Stimulated activated CD8-positive, alpha-beta memory T cell treated with anti-CD3 and anti-CD28 coated beads, Interleukin-4, amount 100 ng/mL, for 24 hours (primary cell): ENCODE results near the gene GNAO1.
A peak's percentile ranks its signal among the peaks of the same experiment; 100 is the strongest.

Experiments
- DNase-seq: peaks from one replicate; pipeline ENCODE4 v3.0.0-alpha.2; 2020; ENCODE audit warnings: low read depth

GNAO1 gene

GRCh38 chr16:56349711-56350161 is 158.4 kb downstream of the GNAO1 start:
- no peak for DNase-seq

GRCh38 chr16:56350491-56351405 is 159.5 kb downstream of the GNAO1 start:
- no peak for DNase-seq

GRCh38 chr16:56351481-56351880 is 160.2 kb downstream of the GNAO1 start:
- DNase-seq, result no peak

- no peak for DNase-seq
Measured at GRCh38 chr16:56352351-56353053, 161.2 kb downstream of the GNAO1 start.

DNA sequence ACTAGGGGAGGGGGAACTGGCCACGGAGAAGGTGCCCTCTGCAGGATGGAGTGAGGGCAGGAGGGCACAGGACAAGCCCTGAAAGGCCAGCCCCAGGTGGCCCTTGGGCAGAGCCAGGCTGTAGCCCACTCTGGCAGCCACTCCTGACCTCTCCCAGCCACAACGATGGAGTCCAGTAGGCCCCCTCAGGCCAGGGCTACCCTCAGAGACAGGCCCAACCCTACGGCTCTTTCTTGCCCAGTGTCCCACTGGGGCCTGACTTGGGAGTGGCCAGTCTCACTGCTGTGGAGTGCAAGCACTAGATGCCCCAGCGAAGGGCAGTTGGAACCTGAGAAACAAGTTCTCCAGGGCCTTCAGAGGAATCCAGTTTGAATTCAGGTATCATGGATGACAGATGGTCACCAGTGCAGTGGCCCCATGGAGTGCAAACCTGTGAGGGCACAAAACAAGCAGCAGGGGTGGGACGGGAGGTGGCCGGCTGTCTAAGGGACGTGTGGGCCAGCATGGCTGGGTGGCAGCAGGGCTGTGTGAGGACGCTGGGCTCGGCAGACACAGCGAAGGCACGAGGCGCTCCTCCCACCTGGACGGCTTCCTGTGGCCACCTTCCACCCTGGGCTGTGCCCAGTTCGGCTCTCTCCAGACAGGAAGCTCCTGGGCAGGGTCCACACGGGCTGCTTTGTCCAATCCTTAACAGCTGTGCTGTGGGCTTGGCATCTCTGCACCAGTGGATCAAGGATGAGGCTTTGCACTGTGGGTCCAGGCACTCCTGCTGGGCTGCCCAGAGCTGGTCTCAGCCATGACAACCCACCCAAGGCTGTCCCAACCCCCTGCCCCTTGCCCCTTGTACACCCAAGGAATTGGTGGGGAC is 162.0 kb downstream of the GNAO1 start:
- DNase-seq, result no peak

- DNase-seq, result no peak
Measured at GRCh38 chr16:56354016-56354415, 162.7 kb downstream of the GNAO1 start.

- DNase-seq, result no peak
Measured at GRCh38 chr16:56354746-56355145, 163.5 kb downstream of the GNAO1 start.

GRCh38 chr16:56355221-56355620 is 163.9 kb downstream of the GNAO1 start:
- DNase-seq, result no peak

- no peak for DNase-seq
Measured at GRCh38 chr16:56355786-56356275, 164.5 kb downstream of the GNAO1 start.

DNA sequence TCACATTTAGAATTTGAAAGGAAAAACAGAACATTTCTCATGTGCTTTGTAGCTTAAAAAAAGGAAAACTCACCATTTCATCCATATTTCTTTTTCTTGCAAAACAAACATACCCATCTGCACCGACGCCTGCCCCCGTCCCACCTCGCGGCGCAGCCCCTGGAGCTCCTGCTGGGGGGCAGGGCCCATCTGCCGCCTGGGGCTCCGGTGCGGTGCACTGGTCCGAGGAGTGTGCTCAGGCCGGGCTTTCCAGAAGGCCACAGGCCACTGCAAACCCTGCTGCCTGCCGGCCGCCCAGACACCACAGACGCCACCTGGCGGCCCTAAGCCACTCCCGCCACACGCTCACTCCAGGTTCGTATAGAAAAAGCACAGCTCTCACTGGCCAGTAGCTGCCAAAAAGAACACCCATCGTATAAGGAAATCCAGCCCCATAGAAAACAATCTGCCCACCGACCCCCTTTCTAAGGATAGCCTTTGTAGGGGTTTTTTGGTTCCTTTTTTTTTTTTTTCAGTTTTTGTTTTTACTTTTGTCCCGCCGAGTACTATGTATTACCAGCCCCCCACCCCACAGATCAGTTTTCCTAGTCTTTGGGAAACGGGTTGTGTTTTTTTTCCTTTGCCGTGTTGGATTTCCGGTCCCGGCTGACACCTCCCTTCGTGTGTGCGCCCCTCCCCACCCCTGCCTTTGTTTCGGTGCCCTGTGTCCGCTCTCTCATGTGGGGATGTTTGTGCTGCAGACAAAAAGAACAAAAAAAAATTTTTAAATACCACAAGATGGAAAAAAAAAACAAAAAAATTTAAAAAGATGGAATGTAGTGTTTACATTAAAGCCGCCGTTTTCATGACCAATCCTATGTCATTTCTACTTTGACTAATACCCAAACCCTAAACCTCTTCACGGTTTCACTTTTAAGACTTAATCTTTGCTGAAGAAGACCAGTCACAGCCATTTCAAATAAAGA is 165.3 kb downstream of the GNAO1 start:
- peak; percentile 17 for DNase-seq

GRCh38 chr16:56357241-56357764 is 166.0 kb downstream of the GNAO1 start:
- DNase-seq, result no peak

GRCh38 chr16:56357765-56358322 is 166.6 kb downstream of the GNAO1 start:
- no peak for DNase-seq

- no peak for DNase-seq
Measured at GRCh38 chr16:56360117-56361008, 169.1 kb downstream of the GNAO1 start.

GRCh38 chr16:56362057-56362655 is 170.9 kb downstream of the GNAO1 start:
- DNase-seq, result no peak

DNA sequence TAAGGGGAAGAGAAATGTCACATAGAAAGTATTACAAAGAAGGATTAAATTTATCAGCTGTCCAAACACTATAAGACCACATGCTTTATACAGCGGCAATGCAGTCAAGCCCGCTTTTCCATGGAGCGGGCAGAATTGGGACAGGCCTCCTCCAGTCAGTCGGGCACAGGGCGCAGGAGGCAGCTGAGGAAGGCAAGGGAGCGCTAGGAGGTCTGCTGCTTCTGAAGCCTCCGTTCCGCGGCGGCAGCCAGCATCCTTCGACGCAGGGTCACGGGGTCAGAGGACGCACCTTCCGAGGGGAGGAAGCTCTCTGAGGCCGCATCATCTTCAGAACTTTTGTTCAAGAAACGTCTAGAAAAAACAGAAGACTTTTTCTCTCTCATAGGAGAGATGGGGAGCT is 171.4 kb downstream of the GNAO1 start:
- DNase-seq, result no peak

GRCh38 chr16:56363181-56363716 is 172.0 kb downstream of the GNAO1 start:
- no peak for DNase-seq

GRCh38 chr16:56363781-56364565 is 172.7 kb downstream of the GNAO1 start:
- DNase-seq, result no peak

DNA sequence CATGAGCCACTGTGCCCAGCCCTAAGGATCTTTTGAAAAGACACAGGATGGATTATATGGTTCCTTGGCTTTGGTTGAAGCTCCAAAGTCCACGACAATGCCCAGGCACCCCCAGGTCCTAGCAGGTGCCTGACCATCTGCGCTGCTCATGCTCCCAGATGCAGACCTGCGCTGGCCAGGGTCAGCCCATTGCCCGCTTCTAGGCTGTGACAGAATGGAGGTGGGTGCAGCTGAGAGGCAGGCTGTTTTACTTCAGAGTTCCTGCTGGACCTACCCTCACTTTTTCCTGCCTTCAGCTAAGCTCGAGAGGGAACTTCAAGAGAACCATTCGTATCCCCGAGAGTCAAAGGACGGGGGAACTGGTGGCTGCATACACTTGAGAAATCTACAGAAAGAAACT is 173.6 kb downstream of the GNAO1 start:
- DNase-seq, result no peak
